Measurements from ENCODE around the gene CFAP99.
"Not testable (repeated sequence)": the region's sequence is repeated elsewhere in the genome, so short reads cannot be mapped to it uniquely, and the experiment has no call there.

Gene CFAP99

GRCh38 chr4:2418650-2419571, at the start of gene CFAP99:
CFAP99 (plus strand) TSS chr4:2418955.
- peak; percentile 95 for DNase-seq

- no peak for DNase-seq
Measured at GRCh38 chr4:2370597-2371320, 48.0 kb upstream of the CFAP99 start.

GRCh38 chr4:2371765-2372487, 46.8 kb upstream of the CFAP99 start:
- DNase-seq = no peak

GRCh38 chr4:2372488-2373030, 46.2 kb upstream of the CFAP99 start:
- no peak for DNase-seq

- DNase-seq = no peak
Measured at GRCh38 chr4:2373532-2373931, 45.2 kb upstream of the CFAP99 start.

GRCh38 chr4:2375427-2375826, 43.3 kb upstream of the CFAP99 start:
- no peak for DNase-seq

GRCh38 chr4:2377241-2377640, 41.5 kb upstream of the CFAP99 start:
- no peak for DNase-seq

GRCh38 chr4:2378401-2378800, 40.4 kb upstream of the CFAP99 start:
- no peak for DNase-seq

GRCh38 chr4:2378898-2379297, 39.9 kb upstream of the CFAP99 start:
- DNase-seq = no peak

- not testable (repeated sequence) for DNase-seq
Measured at GRCh38 chr4:2380589-2380988, 38.2 kb upstream of the CFAP99 start.

GRCh38 chr4:2382769-2383202, 36.0 kb upstream of the CFAP99 start:
- DNase-seq = not testable (repeated sequence)

- DNase-seq = not testable (repeated sequence)
Measured at GRCh38 chr4:2383220-2383631, 35.5 kb upstream of the CFAP99 start.

GRCh38 chr4:2383760-2384159, 35.0 kb upstream of the CFAP99 start:
- DNase-seq = no peak

- no peak for DNase-seq
Measured at GRCh38 chr4:2384245-2384644, 34.5 kb upstream of the CFAP99 start.

- no peak for DNase-seq
Measured at GRCh38 chr4:2385516-2385915, 33.2 kb upstream of the CFAP99 start.

- no peak for DNase-seq
Measured at GRCh38 chr4:2386717-2387116, 32.0 kb upstream of the CFAP99 start.

- no peak for DNase-seq
Measured at GRCh38 chr4:2387218-2387617, 31.5 kb upstream of the CFAP99 start.

- DNase-seq = no peak
Measured at GRCh38 chr4:2387829-2388228, 30.9 kb upstream of the CFAP99 start.

GRCh38 chr4:2388429-2389182, 30.1 kb upstream of the CFAP99 start:
- no peak for DNase-seq

- DNase-seq = no peak
Measured at GRCh38 chr4:2389691-2390090, 29.1 kb upstream of the CFAP99 start.

GRCh38 chr4:2390146-2390545, 28.6 kb upstream of the CFAP99 start:
- DNase-seq = no peak

GRCh38 chr4:2390784-2391421, 27.9 kb upstream of the CFAP99 start:
- DNase-seq = no peak
